NT2/D1 (cell line): ENCODE measurements around the gene COL2A1.
"Not testable (repeated sequence)": the region's sequence is repeated elsewhere in the genome, so short reads cannot be mapped to it uniquely, and the experiment has no call there.

Experiments
- DNase-seq: peaks from one replicate; pipeline ENCODE4 v3.0.0-alpha.2; 2011; ENCODE audit warnings: low read depth, low spot score
- H3K27me3 ChIP-seq: 2 replicates; pipeline ENCODE4 v1.6.0; 2011; ENCODE audit warnings: mild to moderate bottlenecking; ENCODE audit not compliant: insufficient read length, insufficient read depth
- H3K36me3 ChIP-seq: 2 replicates; pipeline ENCODE4 v1.6.1; 2011; ENCODE audit warnings: mild to moderate bottlenecking, low read length, mixed read lengths; ENCODE audit not compliant: insufficient read depth, insufficient read length
- H3K4me1 ChIP-seq: 2 replicates; pipeline ENCODE4 v1.5.1; 2011; ENCODE audit not compliant: insufficient read depth, insufficient read length
- H3K4me3 ChIP-seq: 2 replicates; pipeline ENCODE4 v1.5.1; 2011; ENCODE audit warnings: low read depth; ENCODE audit not compliant: insufficient read length
- H3K9ac ChIP-seq: 2 replicates; pipeline ENCODE4 v1.6.0; 2011; ENCODE audit warnings: low read depth; ENCODE audit not compliant: insufficient read length
- H3K9me3 ChIP-seq: 2 replicates; pipeline ENCODE4 v1.5.1; 2011; ENCODE audit warnings: mild to moderate bottlenecking, low read length; ENCODE audit not compliant: insufficient read depth
- SUZ12 ChIP-seq: IDR thresholded peaks from 2 replicates; pipeline ENCODE4 v1.6.1; 2011; ENCODE audit not compliant: insufficient read length, insufficient read depth; ENCODE audit errors: extremely low read depth
- YY1 ChIP-seq: IDR thresholded peaks from 2 replicates; pipeline ENCODE4 v1.6.1; 2011; ENCODE audit not compliant: insufficient read length, insufficient read depth
- ZNF274 ChIP-seq: IDR thresholded peaks from 2 replicates; pipeline ENCODE4 v1.6.1; 2011; ENCODE audit warnings: mild to moderate bottlenecking, low read depth, low read length

The COL2A1 gene

DNA sequence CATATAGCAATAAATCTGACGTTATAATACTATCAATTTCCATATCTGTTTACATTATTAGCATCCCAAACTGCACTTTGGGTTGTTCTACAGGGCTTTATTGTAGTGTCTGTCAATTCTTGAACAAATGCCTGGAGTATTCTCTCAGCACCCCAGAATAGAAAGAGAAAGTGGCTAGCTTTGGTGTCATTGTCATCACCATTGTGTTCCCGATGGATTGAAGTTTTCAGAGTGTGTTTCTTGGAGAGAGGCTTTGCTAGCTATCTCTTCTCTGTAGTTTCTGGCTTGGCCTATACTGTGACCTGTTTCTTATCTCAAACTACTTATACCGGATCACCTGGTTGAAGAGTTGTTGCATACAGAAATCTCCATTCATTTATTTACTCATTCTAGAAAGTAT, 34.4 kb downstream of the COL2A1 start:
- Histone ChIP-seq H3K9ac (no peak overlapping the region), H3K4me1 (no peaks in the 10 kb centered on the region), H3K9me3 (no peaks in the 10 kb centered on the region), H3K4me3 (no peak overlapping the region), H3K27me3 (peaks cover 14% of the 10 kb centered on the region), H3K36me3 (peaks cover 30% of the 10 kb centered on the region)
- TF ChIP-seq YY1, result no peak
- TF ChIP-seq ZNF274, result no peak
- TF ChIP-seq SUZ12, result no peak
- no peak for DNase-seq

DNA sequence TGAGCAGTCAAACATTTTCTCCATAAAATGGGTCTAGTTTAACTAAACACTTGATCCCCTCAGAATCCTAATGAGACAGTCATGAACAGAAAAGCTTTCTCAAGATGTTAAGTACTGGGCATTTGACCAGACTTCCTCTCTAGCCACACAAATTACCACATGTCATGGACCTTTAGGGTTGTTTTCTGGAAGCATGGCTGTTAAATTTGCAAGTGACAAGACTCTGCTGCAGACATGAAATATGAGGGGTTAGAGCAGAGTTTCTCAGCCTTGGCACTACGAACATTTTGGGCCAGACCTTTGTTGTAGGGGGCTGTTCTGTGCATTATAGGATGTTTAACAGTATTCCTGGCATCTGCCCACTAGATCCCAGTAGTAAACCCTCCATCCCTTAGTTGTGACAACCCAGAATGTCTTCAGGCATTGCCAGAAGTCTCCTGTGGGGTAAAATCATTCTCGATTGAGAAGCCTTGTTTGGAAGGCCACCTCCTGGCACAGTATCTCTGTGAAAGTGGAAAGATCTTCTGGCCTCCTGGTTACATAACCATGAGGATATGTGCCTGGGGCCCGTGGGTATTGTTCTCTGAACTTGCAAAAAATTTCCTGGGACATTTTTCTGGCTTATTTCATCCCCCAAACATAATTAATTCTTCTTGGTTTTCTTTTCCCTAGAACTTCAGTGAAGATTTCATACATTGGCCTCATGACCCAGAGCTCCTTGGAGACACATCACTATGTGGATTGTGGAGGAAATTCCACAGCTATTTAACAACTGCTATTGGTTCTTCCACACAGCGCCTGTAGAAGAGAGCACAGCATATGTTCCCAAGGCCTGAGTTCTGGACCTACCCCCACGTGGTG, 36.6 kb downstream of the COL2A1 start:
- Histone ChIP-seq H3K9me3 (no peaks in the 10 kb centered on the region), H3K9ac (no peak overlapping the region), H3K36me3 (peaks cover 16% of the 10 kb centered on the region), H3K4me1 (no peaks in the 10 kb centered on the region), H3K27me3 (peaks cover 35% of the 10 kb centered on the region), H3K4me3 (no peak overlapping the region)
- TF ChIP-seq ZNF274 (no peak), YY1 (no peak), SUZ12 (no peak)
- DNase-seq, result no peak

DNA sequence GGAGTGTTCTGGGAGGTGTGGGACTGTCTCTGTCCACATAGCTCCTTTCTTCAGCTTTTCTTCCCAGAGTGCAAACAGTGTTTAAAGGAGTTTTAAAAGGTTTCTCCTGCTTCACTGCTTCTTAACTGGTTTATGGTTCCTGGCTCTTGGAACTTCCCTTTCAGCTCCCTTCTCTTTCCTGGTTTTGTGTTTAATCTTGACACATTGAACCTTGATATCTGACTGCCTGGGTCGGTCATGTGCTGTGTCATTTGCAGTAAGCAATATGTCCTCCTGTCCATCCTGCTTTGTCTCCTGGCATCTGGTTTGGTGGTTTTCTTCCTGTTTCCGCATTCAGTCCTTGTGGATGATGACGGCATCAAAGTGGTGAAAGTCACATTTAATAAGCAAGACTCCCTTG, 38.7 kb downstream of the COL2A1 start:
- Histone ChIP-seq H3K9me3 (peaks cover 11% of the 10 kb centered on the region), H3K27me3 (peaks cover 51% of the 10 kb centered on the region), H3K9ac (no peak overlapping the region), H3K4me1 (no peaks in the 10 kb centered on the region), H3K36me3 (peaks cover 16% of the 10 kb centered on the region), H3K4me3 (no peak overlapping the region)
- no peak for DNase-seq
- TF ChIP-seq ZNF274, result no peak
- TF ChIP-seq YY1, result no peak
- no peak for TF ChIP-seq SUZ12

DNA sequence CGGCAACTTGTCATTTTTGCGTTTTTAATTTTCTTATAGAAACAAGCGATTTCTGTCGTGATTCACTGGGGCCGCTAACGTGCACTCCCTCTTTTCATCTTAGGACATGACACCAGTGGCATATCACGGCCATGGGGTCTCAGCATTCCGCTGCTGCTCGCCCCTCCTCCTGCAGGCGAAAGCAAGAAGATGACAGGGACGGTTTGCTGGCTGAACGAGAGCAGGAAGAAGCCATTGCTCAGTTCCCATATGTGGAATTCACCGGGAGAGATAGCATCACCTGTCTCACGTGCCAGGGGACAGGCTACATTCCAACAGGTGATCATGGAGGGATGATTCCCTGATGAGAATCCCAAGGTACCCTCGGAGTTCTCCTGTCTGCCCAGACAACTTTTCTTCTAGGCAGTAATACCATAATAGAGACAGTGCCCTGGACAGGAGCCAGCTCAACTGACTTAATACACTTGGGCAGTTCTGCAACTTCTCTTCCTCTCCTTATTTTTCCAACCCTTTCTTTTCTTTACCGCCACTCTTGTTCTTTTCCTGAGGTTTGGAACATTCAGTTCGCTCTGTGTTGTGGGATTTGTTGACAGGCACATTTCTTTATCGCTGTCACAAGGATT, 40.1 kb downstream of the COL2A1 start:
- Histone ChIP-seq H3K36me3 (peaks cover 16% of the 10 kb centered on the region), H3K27me3 (peaks cover 51% of the 10 kb centered on the region), H3K9ac (peak overlapping the region; percentile 84), H3K4me3 (peak overlapping the region; percentile 64), H3K4me1 (no peaks in the 10 kb centered on the region), H3K9me3 (peaks cover 25% of the 10 kb centered on the region)
- DNase-seq, result no peak
- TF ChIP-seq SUZ12 (peak; percentile 25), YY1 (no peak), ZNF274 (no peak)

DNA sequence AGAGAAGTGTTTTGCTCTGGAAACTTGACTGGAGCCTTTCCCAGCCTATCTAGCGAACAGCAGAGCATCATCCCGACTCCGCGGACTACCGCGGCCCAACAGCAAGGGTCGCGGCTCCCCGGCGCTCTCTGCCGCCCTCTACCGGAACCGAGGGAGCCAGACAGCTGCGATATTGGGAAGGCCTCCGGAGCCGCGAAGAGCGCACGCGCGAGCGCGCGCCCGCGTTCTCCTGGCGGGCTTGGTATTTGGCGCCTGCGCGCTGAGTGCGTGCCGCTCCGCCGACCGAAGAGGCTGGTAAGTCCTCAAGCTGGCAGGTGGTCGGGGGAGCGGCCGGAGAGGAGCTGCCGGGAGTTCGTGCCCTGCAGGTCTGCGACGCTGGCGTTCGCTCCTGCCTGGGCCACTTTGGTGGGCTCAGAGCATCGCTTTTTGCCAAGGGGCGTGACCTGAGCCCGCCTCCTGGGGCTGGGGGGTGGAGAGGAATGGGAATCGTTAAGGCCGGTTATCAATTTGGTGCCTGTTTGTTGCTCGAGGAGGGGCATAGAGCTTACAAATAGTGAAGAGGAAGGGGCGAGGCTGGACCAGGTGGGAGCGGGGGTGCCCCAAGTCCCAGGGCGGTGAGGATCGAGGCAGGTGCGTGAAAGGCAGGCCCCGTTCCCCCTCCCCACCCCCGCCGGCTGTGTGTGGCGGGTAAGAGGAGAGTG, 40.8 kb downstream of the COL2A1 start, which contains the start of gene TMEM106C:
Gene TMEM106C (plus strand): TSS at position 257 of the 701 bp plus-strand sequence. CDS start 641 bp downstream, outside the sequence.
- peaks cover 16% of the 10 kb centered on the region for H3K36me3 ChIP-seq
- H3K4me3 ChIP-seq, result peak within 1 kb of the TSS; percentile 64
- peaks cover 30% of the 10 kb centered on the region for H3K9me3 ChIP-seq
- H3K27me3 ChIP-seq, result peaks cover 51% of the 10 kb centered on the region
- TF ChIP-seq ZNF274 (no peak), YY1 (no peak), SUZ12 (peak; percentile 73)
- H3K4me1 ChIP-seq, result no peaks in the 10 kb centered on the region
- peak within 1 kb of the TSS; percentile 84 for H3K9ac ChIP-seq
- peak; percentile 96 for DNase-seq

DNA sequence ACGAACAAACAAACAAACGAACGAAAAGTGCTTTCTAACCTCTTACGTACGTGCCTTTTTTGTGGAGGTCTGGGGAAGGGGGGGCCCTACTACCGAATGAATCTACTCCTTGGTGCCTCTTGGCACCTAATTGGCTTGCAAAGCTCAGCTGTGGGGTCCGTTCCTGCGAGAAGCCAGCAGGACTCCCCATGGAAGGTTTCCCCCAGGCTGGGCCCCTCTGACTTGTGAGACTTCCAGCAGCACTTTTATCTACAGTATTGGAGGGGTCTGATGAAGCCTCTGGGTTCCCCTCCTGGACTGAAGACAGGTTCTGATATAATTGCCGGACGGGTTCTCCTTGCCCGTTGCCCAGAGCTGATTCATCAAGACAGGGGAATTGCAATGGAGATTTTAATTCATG, 42.1 kb downstream of the COL2A1 start:
- Histone ChIP-seq H3K9me3 (peaks cover 43% of the 10 kb centered on the region), H3K27me3 (peaks cover 51% of the 10 kb centered on the region), H3K9ac (no peak overlapping the region), H3K4me1 (no peaks in the 10 kb centered on the region), H3K4me3 (no peak overlapping the region), H3K36me3 (peaks cover 6% of the 10 kb centered on the region)
- no peak for TF ChIP-seq SUZ12
- no peak for TF ChIP-seq ZNF274
- TF ChIP-seq YY1, result no peak
- DNase-seq, result no peak

DNA sequence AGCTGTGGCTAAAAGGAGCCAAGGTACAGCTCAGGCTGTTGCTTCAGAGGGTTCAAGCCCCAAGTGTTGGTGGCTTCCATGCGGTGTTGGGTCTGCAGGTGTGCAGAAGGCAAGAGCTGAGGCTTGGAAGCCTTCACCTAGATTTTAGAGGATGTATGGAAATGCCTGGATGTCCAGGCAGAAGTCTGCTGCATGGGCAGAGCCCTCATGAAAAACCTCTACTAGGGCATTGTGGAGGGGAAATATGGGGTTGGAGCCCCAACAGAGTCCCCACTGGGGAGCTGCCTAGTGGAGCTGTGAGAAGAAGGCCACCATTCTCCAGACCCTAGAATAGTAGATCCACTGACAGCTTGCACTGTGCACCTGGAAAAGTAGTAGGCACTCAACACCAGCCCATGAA, 46.6 kb downstream of the COL2A1 start:
- peaks cover 22% of the 10 kb centered on the region for H3K27me3 ChIP-seq
- DNase-seq, result not testable (repeated sequence)

More for the DNA sequence above, 46.6 kb downstream of the COL2A1 start:
- not testable (repeated sequence) for H3K4me1 ChIP-seq, H3K4me3 ChIP-seq, H3K36me3 ChIP-seq, H3K9ac ChIP-seq
- H3K9me3 ChIP-seq, result peaks cover 55% of the 10 kb centered on the region
